ENCODE data around the gene CEBPG.

DNA sequence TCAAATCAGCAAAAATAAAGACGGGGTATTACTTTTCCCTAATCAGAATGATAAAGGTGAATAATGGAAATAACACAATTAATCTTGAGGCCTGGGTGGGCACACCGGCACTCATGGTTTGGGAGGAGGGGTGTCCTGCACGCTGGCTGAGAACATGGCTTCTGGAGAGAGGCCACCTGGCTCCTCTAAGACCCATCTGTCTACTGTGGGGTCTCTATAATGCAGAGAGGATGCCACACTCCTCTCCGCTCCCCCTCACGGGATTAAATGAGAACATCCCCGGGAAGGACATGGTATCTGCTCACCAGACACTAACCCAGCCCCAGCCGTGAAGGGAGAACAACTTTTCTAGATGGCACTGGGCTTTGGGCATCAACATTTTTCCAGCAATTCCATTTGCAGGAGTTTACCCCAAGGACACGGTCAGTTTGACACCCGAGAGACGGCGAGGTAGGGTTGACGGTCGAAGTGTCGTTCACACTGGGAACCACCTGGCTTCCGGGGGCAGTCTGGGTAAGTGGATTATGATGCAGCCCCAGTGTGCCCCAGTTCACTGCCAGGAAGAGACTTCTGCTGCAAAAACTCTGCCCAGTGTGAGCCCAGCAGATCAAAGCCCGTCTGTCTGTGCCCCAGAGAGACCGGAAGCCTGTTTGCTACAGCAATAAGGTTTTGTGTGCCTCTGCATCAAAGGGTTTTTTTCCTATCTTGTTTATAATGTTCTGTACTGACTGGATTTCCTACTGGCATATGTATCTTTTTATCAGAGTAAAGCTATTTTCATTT is 56.6 kb downstream of the CEBPG start:
- TF ChIP-seq, protein P1, sequence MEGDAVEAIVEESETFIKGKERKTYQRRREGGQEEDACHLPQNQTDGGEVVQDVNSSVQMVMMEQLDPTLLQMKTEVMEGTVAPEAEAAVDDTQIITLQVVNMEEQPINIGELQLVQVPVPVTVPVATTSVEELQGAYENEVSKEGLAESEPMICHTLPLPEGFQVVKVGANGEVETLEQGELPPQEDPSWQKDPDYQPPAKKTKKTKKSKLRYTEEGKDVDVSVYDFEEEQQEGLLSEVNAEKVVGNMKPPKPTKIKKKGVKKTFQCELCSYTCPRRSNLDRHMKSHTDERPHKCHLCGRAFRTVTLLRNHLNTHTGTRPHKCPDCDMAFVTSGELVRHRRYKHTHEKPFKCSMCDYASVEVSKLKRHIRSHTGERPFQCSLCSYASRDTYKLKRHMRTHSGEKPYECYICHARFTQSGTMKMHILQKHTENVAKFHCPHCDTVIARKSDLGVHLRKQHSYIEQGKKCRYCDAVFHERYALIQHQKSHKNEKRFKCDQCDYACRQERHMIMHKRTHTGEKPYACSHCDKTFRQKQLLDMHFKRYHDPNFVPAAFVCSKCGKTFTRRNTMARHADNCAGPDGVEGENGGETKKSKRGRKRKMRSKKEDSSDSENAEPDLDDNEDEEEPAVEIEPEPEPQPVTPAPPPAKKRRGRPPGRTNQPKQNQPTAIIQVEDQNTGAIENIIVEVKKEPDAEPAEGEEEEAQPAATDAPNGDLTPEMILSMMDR (IDR thresholded peaks at IDR 0.05): no peak
- TF ChIP-seq POLR2AphosphoS5 (IDR thresholded peaks at IDR 0.05): no peak

Measured in stomach (tissue), 4 donors.